ENCODE data around the gene BMPR1B. TPM values are rescaled to one million over a fixed set of nuclear protein-coding genes. Genes with fewer than 3 reads are reported as not detected.

Gene BMPR1B
- total RNA-seq, 4 donors from 2014 or later, result 0.46 to 1.3 (median 0.88) TPM

DNA sequence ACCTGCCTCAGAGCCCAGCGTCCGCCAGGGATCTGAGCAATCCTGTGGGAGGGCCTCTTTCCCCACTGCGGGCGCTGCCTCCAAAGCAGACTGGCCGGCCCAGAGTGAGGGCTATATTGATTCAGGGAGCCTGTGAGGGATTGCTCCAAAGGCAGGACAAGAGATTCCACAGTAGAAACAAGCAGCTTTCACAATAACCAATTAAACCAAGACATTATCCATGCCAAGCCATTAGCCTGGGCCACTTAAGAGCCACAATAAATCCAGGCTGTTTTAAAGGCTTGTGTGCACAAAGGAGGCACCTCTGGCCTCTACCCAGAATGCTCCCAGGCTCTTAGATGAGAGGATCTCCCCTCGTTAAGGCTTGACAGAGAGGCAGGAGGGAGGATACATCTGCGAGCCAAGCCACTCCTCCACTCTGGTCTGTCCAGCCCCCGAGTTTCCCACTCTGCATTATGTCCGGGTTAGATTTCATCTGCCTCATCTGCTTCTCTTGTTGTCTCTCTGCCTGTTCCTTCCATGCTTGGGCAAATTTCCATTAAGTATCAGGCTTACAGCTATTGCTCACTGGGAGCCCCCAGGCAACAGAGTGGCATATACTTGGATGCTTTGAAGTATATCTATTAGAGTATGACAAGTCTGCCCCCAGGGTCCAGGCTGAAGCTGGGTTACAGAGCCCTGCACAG is 433.1 kb downstream of the BMPR1B start:
- WGBS, 2 donors, result 44 to 52% methylated on average over 9 of the region's 9 CpGs
- DNase-seq (ENCODE audit: low spot score in 2 of 2), result no peak

DNA sequence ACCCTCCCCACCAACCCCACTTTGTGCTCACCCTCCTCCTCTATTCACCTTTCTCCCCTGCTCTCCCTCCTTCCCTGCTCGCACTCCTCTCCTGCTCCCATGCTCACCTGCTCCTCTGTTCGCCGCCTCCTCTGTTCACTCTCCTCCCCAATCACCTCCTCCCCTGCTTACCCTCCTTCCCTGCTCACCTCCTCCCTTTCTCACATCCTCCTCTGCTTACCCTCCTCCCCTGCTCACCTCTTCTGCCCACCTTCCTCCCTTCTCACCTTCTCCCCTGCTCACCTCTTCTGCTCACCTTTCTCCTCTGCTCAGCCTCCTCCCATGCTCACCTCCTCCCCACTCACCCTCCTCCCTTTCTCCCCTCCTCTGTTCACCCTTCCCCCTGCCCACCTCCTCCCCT is 433.8 kb downstream of the BMPR1B start:
- no peak for DNase-seq (ENCODE audit: low spot score in 2 of 2)
- no peak overlapping the region for H3K4me3 ChIP-seq (ENCODE audit: low read depth, poor library complexity, severe bottlenecking)
- 62 to 82% methylated on average over 3 of the region's 3 CpGs for WGBS, 2 donors
- intact Hi-C loops (cut with DNase I; ENCODE audit: low total_unique reads), result loop anchor here (5.0 kb wide), 1 partner anchor 1696 kb away; no protein-coding TSS in a partner anchor
- TF ChIP-seq, protein P1, sequence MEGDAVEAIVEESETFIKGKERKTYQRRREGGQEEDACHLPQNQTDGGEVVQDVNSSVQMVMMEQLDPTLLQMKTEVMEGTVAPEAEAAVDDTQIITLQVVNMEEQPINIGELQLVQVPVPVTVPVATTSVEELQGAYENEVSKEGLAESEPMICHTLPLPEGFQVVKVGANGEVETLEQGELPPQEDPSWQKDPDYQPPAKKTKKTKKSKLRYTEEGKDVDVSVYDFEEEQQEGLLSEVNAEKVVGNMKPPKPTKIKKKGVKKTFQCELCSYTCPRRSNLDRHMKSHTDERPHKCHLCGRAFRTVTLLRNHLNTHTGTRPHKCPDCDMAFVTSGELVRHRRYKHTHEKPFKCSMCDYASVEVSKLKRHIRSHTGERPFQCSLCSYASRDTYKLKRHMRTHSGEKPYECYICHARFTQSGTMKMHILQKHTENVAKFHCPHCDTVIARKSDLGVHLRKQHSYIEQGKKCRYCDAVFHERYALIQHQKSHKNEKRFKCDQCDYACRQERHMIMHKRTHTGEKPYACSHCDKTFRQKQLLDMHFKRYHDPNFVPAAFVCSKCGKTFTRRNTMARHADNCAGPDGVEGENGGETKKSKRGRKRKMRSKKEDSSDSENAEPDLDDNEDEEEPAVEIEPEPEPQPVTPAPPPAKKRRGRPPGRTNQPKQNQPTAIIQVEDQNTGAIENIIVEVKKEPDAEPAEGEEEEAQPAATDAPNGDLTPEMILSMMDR (IDR thresholded peaks at IDR 0.05), result no peak
- no peak for TF ChIP-seq POLR2A (IDR thresholded peaks at IDR 0.05)

More for the DNA sequence above, 433.1 kb downstream of the BMPR1B start:
- no peak overlapping the region for H3K4me3 ChIP-seq (ENCODE audit: low read depth, poor library complexity, severe bottlenecking)
- intact Hi-C loops (cut with DNase I; ENCODE audit: low total_unique reads), result loop anchor here (5.0 kb wide), 1 partner anchor 1696 kb away; no protein-coding TSS in a partner anchor
- TF ChIP-seq, protein P1 (IDR thresholded peaks at IDR 0.05), result no peak
- no peak for TF ChIP-seq POLR2A (IDR thresholded peaks at IDR 0.05)

DNA sequence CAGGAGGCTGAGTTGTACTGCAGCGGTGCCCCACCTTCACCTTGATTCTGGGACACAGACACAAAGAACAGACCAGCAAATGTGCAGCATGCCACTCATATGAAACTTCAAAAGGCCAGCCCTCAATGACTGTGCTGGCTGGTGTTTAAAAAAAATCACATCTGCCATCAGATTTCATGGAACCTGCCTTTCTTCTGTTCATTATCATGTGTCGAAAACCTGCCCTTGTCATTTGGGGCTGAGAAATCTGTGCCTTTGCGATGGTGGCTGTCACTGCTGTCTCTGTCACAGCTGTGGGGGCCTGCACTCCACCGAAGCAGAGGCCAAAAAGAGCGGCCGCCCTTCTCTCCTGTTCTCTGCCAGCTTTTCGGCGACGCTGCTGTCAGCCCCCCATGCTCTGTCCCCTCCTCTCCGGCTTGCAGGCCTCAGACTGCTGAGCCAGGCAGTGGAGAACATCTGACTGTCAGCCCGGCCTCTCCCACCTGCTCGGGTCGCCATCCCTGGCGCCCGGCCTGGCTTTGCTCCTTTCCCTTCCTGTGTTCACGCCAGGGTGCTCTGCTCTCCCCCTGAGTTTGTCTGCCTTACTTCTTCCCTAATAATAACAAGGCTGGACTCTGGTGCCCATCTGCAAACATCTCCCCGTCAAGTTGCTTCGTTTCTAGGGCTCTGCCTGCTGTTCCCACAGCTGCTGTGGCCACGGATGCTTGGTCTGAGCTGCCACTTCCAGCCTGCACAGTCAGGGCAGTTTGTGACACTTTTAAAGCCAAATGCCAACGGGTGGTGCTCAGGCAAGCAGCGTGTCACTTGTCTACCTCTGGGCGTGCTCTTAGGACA is 435.9 kb downstream of the BMPR1B start:
- DNase-seq (ENCODE audit: low spot score in 2 of 2), result no peak
- WGBS, 2 donors, result 63 to 75% methylated on average over 22 of the region's 22 CpGs
- intact Hi-C loops (cut with DNase I; ENCODE audit: low total_unique reads), result loop anchor here (5.0 kb wide), 1 partner anchor 1694 kb away; no protein-coding TSS in a partner anchor
- TF ChIP-seq, protein P1 (IDR thresholded peaks at IDR 0.05), result no peak
- no peak for TF ChIP-seq POLR2A (IDR thresholded peaks at IDR 0.05)
- no peak overlapping the region for H3K4me3 ChIP-seq (ENCODE audit: low read depth, poor library complexity, severe bottlenecking)

GRCh38 chr4:95197353-95197752 is 439.6 kb downstream of the BMPR1B start:
- H3K4me3 ChIP-seq (ENCODE audit: low read depth, poor library complexity, severe bottlenecking), result no peak overlapping the region
- intact Hi-C loops (cut with DNase I; ENCODE audit: low total_unique reads), result no loop called here
- no peak for DNase-seq (ENCODE audit: low spot score in 2 of 2)
- no peak for TF ChIP-seq POLR2A (IDR thresholded peaks at IDR 0.05)
- TF ChIP-seq, protein P1 (IDR thresholded peaks at IDR 0.05), result no peak
- WGBS, 2 donors, result 70 to 93% methylated on average over 6 of the region's 6 CpGs

DNA sequence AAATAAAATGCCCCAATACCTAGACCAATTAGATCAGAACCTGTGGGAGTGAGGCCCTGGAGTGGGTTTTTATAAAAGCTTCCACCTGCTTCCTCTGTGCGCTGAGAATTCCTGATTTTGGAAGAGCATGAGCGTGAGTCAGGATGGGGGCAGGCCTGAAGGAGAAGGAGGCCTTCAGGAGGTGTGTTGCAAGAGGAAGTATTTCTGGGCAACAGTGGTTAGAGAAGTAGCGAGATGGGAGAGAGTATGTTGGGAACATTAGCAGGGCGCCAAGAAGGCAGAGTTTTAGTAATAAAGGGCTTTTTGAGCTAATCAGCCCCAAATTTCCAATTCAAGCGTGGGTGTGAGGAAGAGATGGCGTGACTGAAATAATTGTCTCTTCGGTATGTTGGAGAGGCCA is 441.2 kb downstream of the BMPR1B start:
- intact Hi-C loops (cut with DNase I; ENCODE audit: low total_unique reads), result no loop called here
- TF ChIP-seq, protein P1 (IDR thresholded peaks at IDR 0.05), result no peak
- no peak for TF ChIP-seq POLR2A (IDR thresholded peaks at IDR 0.05)
- no peak overlapping the region for H3K4me3 ChIP-seq (ENCODE audit: low read depth, poor library complexity, severe bottlenecking)
- 86 to 90% methylated on average over 7 of the region's 7 CpGs for WGBS, 2 donors
- DNase-seq (ENCODE audit: low spot score in 2 of 2), result no peak

All from lower leg skin (tissue), 4 donors.